Panc1 (cell line): ENCODE measurements around the gene ENTREP3. TPM values are rescaled to one million over a fixed set of nuclear protein-coding genes. Genes with fewer than 3 reads are reported as not detected.

Experiments used
- ATAC-seq: fragments of 200-7000 bp; cut with Tn5 transposase; 2 replicates; pipeline ENCODE4 v1.9.1; 2020; ENCODE audit warnings: mild to moderate bottlenecking, moderate library complexity
- BruUV-seq: library from RNA; stranded (reverse); fragments of 400-500 nt; replicated peaks from 2 replicates; lab custom pipeline; 2021; lab: Mats Ljungman, UMichigan
- CTCF ChIA-PET: fragments of 300-600 bp; sonication (Branson Sonifier 250); formaldehyde crosslinking; loops from one replicate; lab custom pipeline; 2022; ENCODE audit warnings: antibody characterized with exemption; lab: Charles Lee
- POLR2A ChIA-PET: fragments of 300-600 bp; sonication (Branson Sonifier 250); formaldehyde crosslinking; loops from one replicate; lab custom pipeline; 2022; ENCODE audit warnings: antibody characterized with exemption; lab: Charles Lee
- DNase-seq: peaks from one replicate; pipeline ENCODE4 v3.0.0-alpha.2; 2010; ENCODE audit warnings: low read depth, low spot score
- H3K27ac ChIP-seq: 2 replicates; pipeline ENCODE4 v1.5.1; 2011; ENCODE audit warnings: mild to moderate bottlenecking, low read length, inconsistent platforms
- H3K27me3 ChIP-seq: fragments of 200-500 bp; sonication (Bioruptor generic); 2 replicates; pipeline ENCODE4 v1.6.0; 2014; ENCODE audit warnings: low read length, inconsistent platforms; ENCODE audit not compliant: control insufficient read depth, insufficient read depth
- H3K36me3 ChIP-seq: fragments of 200-500 bp; sonication (Bioruptor generic); 2 replicates; pipeline ENCODE4 v1.5.1; 2014; ENCODE audit warnings: inconsistent platforms, mild to moderate bottlenecking, low read length, moderate library complexity; ENCODE audit not compliant: control insufficient read depth, insufficient read depth
- H3K4me1 ChIP-seq: 2 replicates; pipeline ENCODE4 v1.5.1; 2011; ENCODE audit warnings: inconsistent platforms, mild to moderate bottlenecking, low read length, moderate library complexity; ENCODE audit not compliant: control insufficient read depth, insufficient read depth
- H3K4me3 ChIP-seq, 2 experiments: 2 replicates each; pipeline ENCODE4 v1.5.1; 2011 to 2012; ENCODE audit warnings: low read depth in 2 of 2, low read length in 2 of 2, mild to moderate bottlenecking in 2 of 2, inconsistent platforms in 1 of 2, moderate library complexity in 1 of 2
- H3K9me3 ChIP-seq: fragments of 200-500 bp; sonication (Bioruptor generic); 2 replicates; pipeline ENCODE4 v1.5.1; 2014; ENCODE audit warnings: low read depth, mild to moderate bottlenecking, inconsistent platforms, low read length, moderate library complexity; ENCODE audit not compliant: control insufficient read depth, insufficient read depth
- CTCF ChIP-seq: fragments of 450-650 bp; IDR thresholded peaks from 2 replicates; pipeline ENCODE4 v1.5.1; 2017; ENCODE audit warnings: mild to moderate bottlenecking
- POLR2AphosphoS5 ChIP-seq: IDR thresholded peaks from 2 replicates; pipeline ENCODE4 v1.6.1; 2012; ENCODE audit warnings: mild to moderate bottlenecking, low read depth, low read length, moderate library complexity
- REST ChIP-seq, 2 experiments: IDR thresholded peaks; 2 replicates each; pipeline ENCODE4 v1.6.1; 2011 to 2012; ENCODE audit warnings: low read depth in 2 of 2, control low read depth in 1 of 2, low read length in 1 of 2, mild to moderate bottlenecking in 1 of 2, moderate library complexity in 1 of 2; ENCODE audit not compliant: insufficient read depth in 1 of 2
- SIN3A ChIP-seq: IDR thresholded peaks from 2 replicates; pipeline ENCODE4 v1.6.1; 2012; ENCODE audit warnings: low read depth, mild to moderate bottlenecking, low read length, moderate library complexity, borderline replicate concordance; ENCODE audit not compliant: insufficient read depth
- TCF7L2 ChIP-seq: IDR thresholded peaks from 2 replicates; pipeline ENCODE4 v1.6.1; 2011; ENCODE audit warnings: mild to moderate bottlenecking, low read depth, low read length, inconsistent platforms
- in situ Hi-C: cut with HindIII; loops from 2 replicates; pipeline ENCODE4 v1.10.0; 2016; ENCODE audit warnings: low sequenced_read_pairs, low pct_unique_long_range_greater_than_20kb
- intact Hi-C: fragments of 100-400 bp; cut with micrococcal nuclease; formaldehyde crosslinking; loops from one replicate; pipeline ENCODE4 v1.10.0; 2022; ENCODE audit not compliant: unreplicated experiment
- total RNA-seq: library from RNA; stranded (reverse); gene quantifications from one replicate; pipeline ENCODE4 v1.2.1, GENCODE V29; 2021; ENCODE audit not compliant: unreplicated experiment

The ENTREP3 gene
- total RNA-seq, 1 experiment from 2014 or later: 94.7 TPM

- no peak for ATAC-seq
- CTCF ChIA-PET: no interaction called here
- BruUV-seq: no TSS peak
- no peak for DNase-seq
- Histone ChIP-seq H3K36me3 (no peaks in the 10 kb centered on the region), H3K27ac (no peak within 1 kb of the TSS), H3K4me1 (no peaks in the 10 kb centered on the region), H3K9me3 (no peaks in the 10 kb centered on the region), H3K27me3 (no peaks in the 10 kb centered on the region), H3K4me3 (no peak within 1 kb of the TSS)
- POLR2A ChIA-PET: no interaction called here
- TF ChIP-seq SIN3A (no peak), POLR2AphosphoS5 (no peak), CTCF (no peak), TCF7L2 (no peak), REST (IDR thresholded peaks at IDR 0.05; ENCODE audit: insufficient read depth in 1 of 2, low read depth in 2 of 2, low read length in 1 of 2) (no peak)
- in situ Hi-C loops: no loop called here
- intact Hi-C loops: no loop called here
Observed at GRCh38 chr1:155301342-155301841, 46.1 kb upstream of the ENTREP3 start, which contains the start of gene PKLR. Gene PKLR, minus strand, starts transcription at chr1:155301438. Its CDS starts 43 bp downstream, at chr1:155301395.

GRCh38 chr1:155300553-155301329, 45.5 kb upstream of the ENTREP3 start:
- ChIA-PET CTCF (interaction anchor here (1.0 kb wide), 1 partner anchor 50 kb away, joined by 3 read pairs; no protein-coding TSS in a partner anchor), POLR2A (interaction anchor here (1.1 kb wide), 1 partner anchor 27 kb away, joined by 4 read pairs; the partner anchor contains the start of gene CLK2)
- ATAC-seq (peak; percentile 59; the same call in 1 of the 2 replicates), DNase-seq (no peak)
- Histone ChIP-seq H3K27ac (no peak overlapping the region), H3K9me3 (no peaks in the 10 kb centered on the region), H3K36me3 (no peaks in the 10 kb centered on the region), H3K4me3 (no peak overlapping the region), H3K4me1 (no peaks in the 10 kb centered on the region), H3K27me3 (no peaks in the 10 kb centered on the region)
- intact Hi-C loops: no loop called here
- in situ Hi-C loops: no loop called here
- no peak for TF ChIP-seq CTCF
- no peak for TF ChIP-seq SIN3A
- TF ChIP-seq POLR2AphosphoS5: no peak
- no peak for TF ChIP-seq TCF7L2
- no peak for TF ChIP-seq REST (IDR thresholded peaks at IDR 0.05; ENCODE audit: insufficient read depth in 1 of 2, low read depth in 2 of 2, low read length in 1 of 2)
- BruUV-seq: no TSS peak
